ENCODE data around the gene COQ10B.
A peak's percentile ranks its signal among the peaks of the same experiment; 100 is the strongest.
"Not testable (repeated sequence)": the region's sequence is repeated elsewhere in the genome, so short reads cannot be mapped to it uniquely, and the experiment has no call there.

COQ10B gene

DNA sequence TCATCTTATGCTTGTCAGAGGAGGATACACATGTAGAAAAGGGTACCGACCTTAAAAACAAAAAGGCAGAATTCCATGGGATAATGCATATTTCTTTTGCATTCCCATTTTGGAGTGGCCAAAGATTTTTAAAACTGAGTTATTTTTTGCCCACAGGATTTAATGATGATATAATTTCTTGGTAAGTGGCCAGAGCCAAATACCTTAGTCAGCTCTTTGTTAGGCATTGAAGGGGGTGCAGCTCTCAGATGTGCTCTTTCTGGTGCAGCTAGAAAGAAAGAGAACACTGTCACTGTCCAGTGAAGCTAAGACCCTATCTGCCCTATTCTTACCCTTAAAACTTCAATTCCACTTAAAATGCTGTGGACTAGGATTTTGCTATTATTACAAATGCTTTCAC is 10.8 kb downstream of the COQ10B start:
- DNase-seq (ENCODE audit: insufficient read length, low spot score) (no peak), FAIRE-seq (no peak)
- no peak for TF ChIP-seq POLR2A (IDR thresholded peaks at IDR 0.05; ENCODE audit: low read depth, low read length)

DNA sequence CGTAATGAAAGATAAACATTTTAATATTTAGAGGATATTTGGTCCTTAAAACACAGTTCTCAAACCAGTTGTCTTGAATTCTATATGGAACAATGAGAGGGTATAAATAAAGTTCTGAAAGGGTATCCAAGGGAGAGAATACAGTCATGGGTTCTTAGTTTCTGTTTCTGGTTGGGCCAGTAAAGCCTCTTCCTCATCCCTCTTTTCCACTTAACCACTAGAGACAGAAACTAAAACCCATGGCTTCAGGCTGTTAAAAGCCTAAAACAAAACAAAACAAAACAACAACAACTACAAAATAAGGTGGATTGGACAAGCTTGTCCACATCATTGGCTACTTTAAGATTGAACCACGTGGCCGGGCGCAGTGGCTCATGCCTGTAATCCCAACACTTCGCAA is 18.8 kb downstream of the COQ10B start:
- DNase-seq (ENCODE audit: insufficient read length, low spot score): no peak
- FAIRE-seq: no peak
- TF ChIP-seq POLR2A (IDR thresholded peaks at IDR 0.05; ENCODE audit: low read depth, low read length): no peak

DNA sequence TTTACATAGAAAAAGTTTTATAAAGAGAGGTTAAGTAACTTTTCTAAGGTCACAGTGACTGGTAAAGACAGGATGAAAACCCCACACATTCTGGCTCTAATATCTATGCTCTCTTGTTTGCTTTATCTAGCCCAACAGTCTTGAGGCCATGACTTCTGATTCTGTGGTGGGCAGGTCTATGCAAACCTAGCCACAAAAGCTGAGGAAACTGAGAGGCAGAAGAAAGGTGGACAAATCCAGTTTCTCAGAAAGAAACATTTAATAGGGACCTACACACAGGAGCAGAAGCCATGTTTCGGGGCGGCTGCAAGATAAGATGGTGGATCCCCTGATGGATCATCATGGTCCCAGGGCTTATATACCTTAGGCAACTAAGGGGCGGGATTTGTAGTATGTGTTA is 24.4 kb downstream of the COQ10B start:
- FAIRE-seq (no peak), DNase-seq (ENCODE audit: insufficient read length, low spot score) (no peak)
- no peak for TF ChIP-seq POLR2A (IDR thresholded peaks at IDR 0.05; ENCODE audit: low read depth, low read length)

DNA sequence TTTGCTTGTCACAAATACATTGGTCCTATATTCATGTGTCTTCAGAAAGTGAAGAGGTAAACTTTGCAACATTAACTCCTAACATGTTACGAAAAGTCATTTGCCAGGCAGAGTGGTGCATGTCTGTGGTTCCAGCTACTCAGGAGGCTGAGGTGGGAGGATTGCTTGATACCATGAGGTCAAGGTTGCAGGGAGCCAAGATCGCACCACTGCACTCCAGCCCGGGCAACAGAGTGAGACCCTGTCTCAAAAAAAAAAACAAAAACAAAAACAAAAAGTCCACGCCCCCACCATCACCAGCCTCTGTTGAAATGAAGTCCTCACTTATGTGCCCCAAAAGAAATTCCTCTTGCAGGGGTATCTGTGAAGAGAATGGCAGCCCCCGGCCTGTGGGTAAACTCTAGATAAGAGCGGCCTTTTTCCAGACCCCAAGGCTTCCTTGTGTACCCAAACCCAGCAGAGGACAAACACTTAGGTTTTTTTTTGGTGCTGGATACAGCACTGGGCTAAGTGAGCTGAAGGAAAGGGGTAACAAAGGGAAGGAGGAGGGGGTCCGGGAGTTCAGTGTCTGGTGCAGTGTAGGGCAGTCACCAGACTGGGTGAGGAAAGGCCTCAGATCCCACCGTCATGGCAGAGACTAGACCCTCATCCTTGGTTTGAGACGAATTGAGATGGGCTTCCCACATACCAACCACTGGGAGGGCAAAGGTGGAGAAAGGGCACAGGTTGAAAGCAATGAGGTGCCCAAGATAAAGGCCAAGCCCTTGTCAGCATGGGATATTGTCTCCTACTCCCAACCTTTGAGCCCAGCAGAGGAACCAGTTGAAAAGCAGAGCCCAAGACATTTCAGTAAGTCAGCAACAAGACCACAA is 27.0 kb downstream of the COQ10B start:
- FAIRE-seq (no peak), DNase-seq (ENCODE audit: insufficient read length, low spot score) (no peak)
- no peak for TF ChIP-seq POLR2A (IDR thresholded peaks at IDR 0.05; ENCODE audit: low read depth, low read length)

DNA sequence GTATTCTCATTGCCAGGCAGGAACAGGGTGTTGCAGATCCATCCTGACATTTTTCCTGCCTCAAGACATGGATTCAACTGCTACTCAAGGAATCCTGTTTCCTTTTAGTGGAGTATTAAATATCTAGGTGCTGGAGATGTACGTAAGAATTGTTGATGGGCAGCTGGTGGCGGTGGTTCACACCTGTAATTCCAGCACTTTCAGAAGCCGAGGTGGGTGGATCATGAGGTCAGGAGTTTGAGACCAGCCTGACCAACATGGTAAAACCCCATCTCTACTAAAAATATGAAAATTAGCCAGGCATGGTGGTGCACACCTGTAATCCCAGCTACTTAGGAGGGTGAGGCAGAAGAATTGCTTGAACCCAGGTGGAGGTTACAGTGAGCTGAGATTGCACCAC is 30.9 kb downstream of the COQ10B start:
- not testable (repeated sequence) for DNase-seq (ENCODE audit: insufficient read length, low spot score); FAIRE-seq

DNA sequence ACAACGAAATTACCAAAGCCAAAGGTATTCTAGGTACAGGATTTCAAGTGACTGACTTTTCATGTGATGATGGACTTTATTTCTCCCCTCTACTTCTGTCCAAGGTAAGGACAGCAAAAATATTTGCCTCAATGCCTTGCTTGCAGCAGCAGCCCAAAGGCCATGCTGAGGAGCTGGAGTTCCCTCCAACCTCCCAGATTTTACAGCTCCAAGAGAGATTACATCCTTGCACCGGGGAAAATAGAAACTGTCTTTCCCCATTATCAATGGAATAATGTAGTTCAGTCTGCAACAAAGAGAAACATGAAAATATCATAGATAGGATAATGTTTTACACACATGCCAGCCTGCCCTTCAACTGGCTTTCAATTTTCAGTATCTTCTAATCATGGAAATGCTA is 32.8 kb downstream of the COQ10B start:
- DNase-seq (ENCODE audit: insufficient read length, low spot score): no peak

DNA sequence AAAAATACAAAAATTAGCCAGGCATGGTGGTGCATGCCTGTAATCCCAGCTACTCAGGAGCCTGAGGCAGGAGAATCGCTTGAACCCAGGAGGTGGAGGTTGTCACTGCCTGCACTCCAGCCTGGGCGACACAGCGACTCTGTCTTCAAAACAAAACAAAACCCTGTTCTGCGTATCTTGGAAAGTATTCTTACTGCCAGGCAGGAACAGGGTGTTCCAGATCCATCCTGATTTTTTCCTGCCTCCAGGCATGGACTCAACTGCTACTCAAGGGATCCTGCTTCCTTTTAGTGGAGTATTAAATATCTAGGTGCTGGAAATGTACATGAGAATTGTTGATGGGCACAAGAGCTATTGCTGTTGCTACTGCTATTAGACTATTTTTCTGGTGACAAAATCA is 34.0 kb downstream of the COQ10B start:
- DNase-seq (ENCODE audit: insufficient read length, low spot score): no peak
- TF ChIP-seq POLR2A (IDR thresholded peaks at IDR 0.05; ENCODE audit: low read depth, low read length): no peak
- FAIRE-seq: no peak

More for the DNA sequence above, 32.8 kb downstream of the COQ10B start:
- TF ChIP-seq POLR2A (IDR thresholded peaks at IDR 0.05; ENCODE audit: low read depth, low read length): no peak
- FAIRE-seq: no peak

DNA sequence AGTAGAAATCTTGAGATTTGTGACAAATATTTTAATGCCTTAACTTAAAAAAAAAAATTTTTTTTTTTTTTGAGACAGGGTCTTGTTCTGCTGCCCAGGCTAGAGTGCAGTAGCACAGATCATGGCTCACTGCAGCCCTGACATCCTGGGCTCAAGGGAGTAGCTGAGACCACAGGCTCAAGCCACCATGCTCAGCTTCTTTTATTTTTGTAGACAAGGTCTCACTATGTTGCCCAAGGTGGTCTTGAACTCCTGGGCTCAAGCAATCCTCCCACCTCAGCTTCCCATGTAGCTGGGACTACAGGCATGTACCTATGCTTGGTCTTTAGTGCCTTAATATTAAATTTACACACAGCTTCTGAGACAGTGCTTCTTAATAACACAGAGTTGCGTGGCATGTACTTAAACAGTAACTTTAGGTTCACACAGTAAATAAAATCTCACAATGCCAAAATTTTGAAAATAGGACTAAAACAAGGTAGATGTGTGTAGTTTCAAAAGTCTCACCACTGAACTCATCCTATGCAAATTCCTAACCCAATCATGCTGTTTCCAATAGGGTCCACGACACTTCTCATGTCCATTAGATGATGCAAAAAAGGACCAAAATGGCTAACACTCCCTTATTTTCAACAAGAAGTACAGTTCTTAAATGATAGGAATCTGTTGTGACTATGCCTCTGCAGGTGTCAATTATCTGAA is 42.2 kb downstream of the COQ10B start:
- DNase-seq (ENCODE audit: insufficient read length, low spot score) (no peak), FAIRE-seq (no peak)
- TF ChIP-seq POLR2A (IDR thresholded peaks at IDR 0.05; ENCODE audit: low read depth, low read length): no peak

DNA sequence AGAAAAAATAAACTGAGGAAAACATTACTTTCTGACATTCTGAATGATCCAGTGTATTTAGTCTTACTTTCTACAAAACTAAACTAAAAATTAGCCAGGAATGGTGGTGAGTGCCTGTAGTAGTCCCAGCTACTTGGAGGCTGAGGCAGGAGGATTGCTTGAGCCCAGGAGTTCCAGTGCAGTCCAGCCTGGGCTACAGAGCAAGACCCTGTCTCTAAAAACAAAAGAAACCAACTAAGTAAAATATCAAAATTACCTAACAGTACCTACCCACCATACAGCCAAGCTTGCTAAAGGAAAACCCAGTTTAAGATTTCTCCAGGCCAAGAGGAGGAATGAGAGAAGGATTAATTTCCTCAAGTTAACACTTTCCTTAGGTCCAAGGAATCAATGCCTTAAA is 43.3 kb downstream of the COQ10B start:
- no peak for TF ChIP-seq POLR2A (IDR thresholded peaks at IDR 0.05; ENCODE audit: low read depth, low read length)
- no peak for DNase-seq (ENCODE audit: insufficient read length, low spot score)
- FAIRE-seq: no peak

DNA sequence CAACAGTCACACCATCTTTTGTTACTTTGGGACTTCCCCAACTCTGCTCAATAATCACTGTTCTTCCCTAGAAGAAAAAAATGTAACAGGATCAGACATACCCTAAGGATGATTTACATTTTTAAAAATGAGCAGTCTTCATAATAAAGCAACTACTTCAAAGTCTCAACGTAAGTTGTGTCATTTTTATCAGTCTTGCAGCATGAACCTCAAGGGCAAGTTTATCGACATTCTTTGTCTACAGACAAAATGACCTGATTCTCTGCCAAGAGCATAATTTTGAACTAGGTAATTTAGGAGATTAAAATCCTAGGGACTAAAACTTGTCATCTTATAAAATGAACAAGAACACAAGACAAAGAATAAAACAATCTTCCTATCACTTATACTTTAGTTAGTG is 44.0 kb downstream of the COQ10B start:
- FAIRE-seq: no peak
- TF ChIP-seq POLR2A (IDR thresholded peaks at IDR 0.05; ENCODE audit: low read depth, low read length): no peak

DNA sequence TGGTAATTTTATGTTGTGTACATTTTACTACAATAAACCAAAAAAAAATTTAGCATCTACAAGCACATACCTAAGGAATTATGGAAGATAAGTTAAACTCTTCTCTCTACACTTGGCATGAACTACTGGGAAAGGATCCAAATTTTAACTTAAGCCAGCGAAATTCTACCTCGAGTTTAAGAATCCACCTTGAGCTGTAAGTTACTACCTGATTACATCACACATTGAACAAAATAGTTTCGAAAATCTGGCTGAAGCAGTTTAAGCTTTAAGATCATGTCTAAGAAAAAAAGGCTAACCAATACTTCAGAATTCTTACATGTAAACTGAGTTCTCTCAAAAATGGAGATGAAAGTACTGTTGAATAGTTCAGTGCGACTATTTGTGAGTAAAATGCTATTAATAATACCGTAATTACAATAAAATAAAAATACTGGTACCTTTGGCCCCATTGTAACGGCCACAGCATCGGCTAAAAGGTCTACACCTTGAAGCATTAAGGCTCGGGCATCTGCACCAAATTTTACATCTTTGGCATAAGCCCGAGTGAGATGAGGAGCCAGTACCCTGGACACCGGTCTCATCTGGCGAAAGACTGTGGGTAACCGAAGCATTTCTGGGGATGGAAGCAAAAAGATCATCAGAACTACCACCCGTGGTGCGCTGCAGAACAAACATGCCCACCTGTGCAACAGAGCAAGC is 45.0 kb downstream of the COQ10B start:
- no peak for FAIRE-seq
- DNase-seq (ENCODE audit: insufficient read length, low spot score): no peak
- no peak for TF ChIP-seq POLR2A (IDR thresholded peaks at IDR 0.05; ENCODE audit: low read depth, low read length)

More for the DNA sequence above, 44.0 kb downstream of the COQ10B start:
- no peak for DNase-seq (ENCODE audit: insufficient read length, low spot score)

DNA sequence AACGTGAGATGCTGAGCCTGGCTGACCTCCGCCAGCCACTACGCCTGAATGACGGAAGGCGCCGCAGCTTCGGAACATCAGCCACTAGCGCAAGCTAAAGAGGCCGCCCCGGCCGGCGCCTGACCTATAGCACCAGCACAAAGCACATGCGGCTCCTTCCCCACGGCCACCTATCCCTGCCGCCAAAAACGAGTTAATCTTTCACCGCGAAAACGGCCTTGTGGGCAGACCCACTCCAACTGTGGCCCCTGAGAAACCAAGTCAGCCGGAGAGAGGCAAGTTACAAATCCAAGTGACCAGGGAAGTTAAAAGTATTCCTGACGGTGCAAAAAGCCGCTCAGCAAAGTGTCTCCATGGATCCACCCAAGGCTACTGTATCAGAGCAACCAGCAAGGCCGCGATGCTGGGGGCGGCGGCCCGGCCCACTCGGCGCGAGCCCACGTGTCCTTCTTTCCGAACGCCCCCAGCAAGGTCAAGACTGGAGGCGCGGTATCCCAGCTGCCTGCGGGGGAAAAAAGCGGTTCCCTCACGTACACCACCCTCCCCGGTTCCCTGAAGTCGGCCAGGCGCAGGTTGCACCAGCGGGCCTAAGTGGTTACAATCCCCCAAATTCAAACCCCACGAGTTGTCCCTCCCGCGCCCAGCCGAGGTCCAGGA is 45.7 kb downstream of the COQ10B start:
- DNase-seq (ENCODE audit: insufficient read length, low spot score): no peak
- no peak for TF ChIP-seq POLR2A (IDR thresholded peaks at IDR 0.05; ENCODE audit: low read depth, low read length)
- FAIRE-seq: no peak

DNA sequence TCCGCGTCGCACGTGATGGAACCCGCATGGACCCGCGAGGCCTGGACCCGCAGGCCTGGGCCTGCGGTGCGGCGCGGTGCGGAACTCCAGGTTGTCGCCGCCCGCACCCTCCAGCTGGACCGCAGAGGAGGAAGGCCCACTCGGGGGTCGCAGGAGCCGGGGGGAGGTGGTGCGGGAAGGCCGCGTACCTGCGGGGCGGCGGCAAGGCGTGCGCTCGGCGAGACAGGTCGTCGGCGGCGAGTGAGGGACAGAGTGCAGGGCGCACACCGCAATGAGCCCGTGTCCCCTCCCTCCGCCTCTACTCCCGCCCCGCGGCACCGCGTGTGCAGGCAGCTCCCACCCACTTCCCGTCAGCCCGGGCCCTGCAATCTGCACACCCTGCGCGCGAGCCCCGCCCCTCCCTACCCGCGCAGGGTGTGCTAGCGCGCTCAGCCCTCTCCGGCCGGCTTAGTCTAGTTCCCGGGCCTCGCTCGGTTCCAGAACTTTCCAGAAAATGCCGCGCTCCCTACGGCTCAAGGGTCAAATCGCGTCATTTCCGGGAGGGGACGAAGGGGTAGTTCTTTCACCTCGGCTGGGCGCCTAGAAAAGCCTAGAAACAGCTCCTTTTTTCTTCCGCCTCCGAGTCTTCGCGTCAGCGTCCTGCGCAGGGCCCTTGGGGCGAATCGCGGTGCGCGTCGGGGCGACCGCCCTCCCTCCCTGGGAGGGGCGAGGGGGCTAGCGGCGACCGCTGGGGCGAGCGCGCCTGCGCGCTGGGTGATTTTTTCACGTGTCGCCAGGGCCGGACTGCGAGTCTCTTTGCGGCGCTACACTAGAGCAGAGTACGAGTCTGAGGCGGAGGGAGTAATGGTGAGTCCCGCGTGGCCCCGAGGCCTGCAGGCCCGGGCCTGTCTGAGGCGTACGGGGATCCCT is 46.5 kb downstream of the COQ10B start, which contains the start of the genes HSPD1 and HSPE1:
Gene HSPD1 (minus strand): TSS at position 247 of the 909 bp plus-strand sequence. CDS start 992 bp downstream, outside the sequence.
Gene HSPE1 (plus strand): TSS at position 786 of the 909 bp plus-strand sequence. CDS start 58 bp downstream, at position 844.
- peak; percentile 87 for FAIRE-seq
- TF ChIP-seq POLR2A (IDR thresholded peaks at IDR 0.05; ENCODE audit: low read depth, low read length): peak; percentile 99

More for the DNA sequence above, 46.5 kb downstream of the COQ10B start, which contains the start of the genes HSPD1 and HSPE1:
- peak; percentile 85 for DNase-seq (ENCODE audit: insufficient read length, low spot score)

Data from H54 (cell line).